Progenitor cell of endocrine pancreas (in vitro differentiated cells): ENCODE results near the gene NPEPPS. TPM values are rescaled to one million over a fixed set of nuclear protein-coding genes. Genes with fewer than 3 reads are reported as not detected.

Source experiments
- DNase-seq: peaks from one replicate; pipeline ENCODE4 v3.0.0; 2021; ENCODE audit warnings: low spot score; ENCODE audit not compliant: unreplicated experiment
- H3K27ac Mint-ChIP-seq: 2 replicates; pipeline ENCODE4 v1.8.0; 2021; ENCODE audit warnings: mild to moderate bottlenecking, moderate library complexity, mixed read lengths
- H3K27me3 Mint-ChIP-seq: 2 replicates; pipeline ENCODE4 v1.8.0; 2021; ENCODE audit warnings: mixed read lengths
- H3K36me3 Mint-ChIP-seq: 2 replicates; pipeline ENCODE4 v1.8.0; 2022; ENCODE audit warnings: mixed read lengths; ENCODE audit not compliant: insufficient read depth
- H3K4me1 Mint-ChIP-seq: 2 replicates; pipeline ENCODE4 v1.8.0; 2021; ENCODE audit warnings: low read depth, mixed read lengths
- H3K4me3 Mint-ChIP-seq: 2 replicates; pipeline ENCODE4 v1.8.0; 2021; ENCODE audit warnings: low read depth, mild to moderate bottlenecking, moderate library complexity, mixed read lengths
- H3K9me3 Mint-ChIP-seq: 2 replicates; pipeline ENCODE4 v1.8.0; 2021; ENCODE audit warnings: low read depth, mixed read lengths
- total RNA-seq: library from RNA; stranded (reverse); gene quantifications from 2 replicates; pipeline ENCODE4 v1.2.1, GENCODE V29; 2021
- TF ChIP-seq, protein P1 (sequence below): fragments of 200-600 bp; sonication (generic); IDR thresholded peaks from one replicate; pipeline ENCODE4 v1.5.0; 2021; ENCODE audit warnings: antibody characterized with exemption, mild to moderate bottlenecking; ENCODE audit not compliant: unreplicated experiment

NPEPPS gene
- total RNA-seq, 1 donor from 2014 or later, result 179 TPM

DNA sequence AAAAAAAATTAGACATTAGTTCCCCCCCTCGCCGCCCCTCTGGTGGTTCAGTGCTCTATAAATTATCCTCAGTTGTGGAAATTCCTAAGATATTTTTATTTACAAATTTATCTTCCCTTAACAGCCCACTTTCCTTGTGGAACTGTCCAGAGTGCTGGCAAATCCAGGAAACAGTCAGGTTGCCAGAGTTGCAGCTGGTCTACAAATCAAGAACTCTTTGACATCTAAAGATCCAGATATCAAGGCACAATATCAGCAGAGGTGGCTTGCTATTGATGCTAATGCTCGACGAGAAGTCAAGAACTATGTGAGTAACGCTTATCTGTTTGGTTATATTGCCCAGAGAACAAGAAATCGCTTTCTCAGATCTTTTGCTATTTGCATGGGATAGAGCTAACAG lies 121.7 kb downstream of the NPEPPS start:
- peak overlapping the region; percentile 59 for H3K27ac Mint-ChIP-seq
- no peak overlapping the region for H3K4me3 Mint-ChIP-seq
- no peaks in the 10 kb centered on the region for H3K27me3 Mint-ChIP-seq
- H3K9me3 Mint-ChIP-seq, result no peaks in the 10 kb centered on the region
- peaks cover 43% of the 10 kb centered on the region for H3K4me1 Mint-ChIP-seq
- DNase-seq, result no peak
- TF ChIP-seq, protein P1, sequence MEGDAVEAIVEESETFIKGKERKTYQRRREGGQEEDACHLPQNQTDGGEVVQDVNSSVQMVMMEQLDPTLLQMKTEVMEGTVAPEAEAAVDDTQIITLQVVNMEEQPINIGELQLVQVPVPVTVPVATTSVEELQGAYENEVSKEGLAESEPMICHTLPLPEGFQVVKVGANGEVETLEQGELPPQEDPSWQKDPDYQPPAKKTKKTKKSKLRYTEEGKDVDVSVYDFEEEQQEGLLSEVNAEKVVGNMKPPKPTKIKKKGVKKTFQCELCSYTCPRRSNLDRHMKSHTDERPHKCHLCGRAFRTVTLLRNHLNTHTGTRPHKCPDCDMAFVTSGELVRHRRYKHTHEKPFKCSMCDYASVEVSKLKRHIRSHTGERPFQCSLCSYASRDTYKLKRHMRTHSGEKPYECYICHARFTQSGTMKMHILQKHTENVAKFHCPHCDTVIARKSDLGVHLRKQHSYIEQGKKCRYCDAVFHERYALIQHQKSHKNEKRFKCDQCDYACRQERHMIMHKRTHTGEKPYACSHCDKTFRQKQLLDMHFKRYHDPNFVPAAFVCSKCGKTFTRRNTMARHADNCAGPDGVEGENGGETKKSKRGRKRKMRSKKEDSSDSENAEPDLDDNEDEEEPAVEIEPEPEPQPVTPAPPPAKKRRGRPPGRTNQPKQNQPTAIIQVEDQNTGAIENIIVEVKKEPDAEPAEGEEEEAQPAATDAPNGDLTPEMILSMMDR, result no peak
- peaks cover 31% of the 10 kb centered on the region for H3K36me3 Mint-ChIP-seq

DNA sequence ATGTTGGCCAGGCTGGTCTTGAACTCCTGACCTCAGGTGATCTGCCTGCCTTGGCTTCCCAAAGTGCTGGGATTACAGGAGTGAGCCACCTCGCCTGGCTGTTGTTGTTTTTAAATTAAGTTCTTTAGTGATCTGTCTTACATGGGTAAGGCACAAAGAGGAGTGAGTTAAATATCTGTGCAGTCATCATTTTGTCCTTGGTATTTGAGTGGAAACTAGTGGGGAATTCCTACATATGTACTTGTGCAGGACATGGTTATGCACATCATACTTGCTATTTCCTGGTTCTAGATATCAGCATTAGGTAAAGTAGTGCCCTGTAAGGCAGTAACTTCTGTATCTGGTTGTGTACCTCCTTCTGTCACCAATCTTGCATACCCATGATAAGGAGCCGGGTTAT lies 122.5 kb downstream of the NPEPPS start:
- no peaks in the 10 kb centered on the region for H3K27me3 Mint-ChIP-seq
- peak overlapping the region; percentile 47 for H3K4me3 Mint-ChIP-seq
- peaks cover 36% of the 10 kb centered on the region for H3K36me3 Mint-ChIP-seq
- no peak for DNase-seq
- peak overlapping the region; percentile 56 for H3K27ac Mint-ChIP-seq
- peaks cover 43% of the 10 kb centered on the region for H3K4me1 Mint-ChIP-seq
- TF ChIP-seq, protein P1, result no peak
- H3K9me3 Mint-ChIP-seq, result no peaks in the 10 kb centered on the region

DNA sequence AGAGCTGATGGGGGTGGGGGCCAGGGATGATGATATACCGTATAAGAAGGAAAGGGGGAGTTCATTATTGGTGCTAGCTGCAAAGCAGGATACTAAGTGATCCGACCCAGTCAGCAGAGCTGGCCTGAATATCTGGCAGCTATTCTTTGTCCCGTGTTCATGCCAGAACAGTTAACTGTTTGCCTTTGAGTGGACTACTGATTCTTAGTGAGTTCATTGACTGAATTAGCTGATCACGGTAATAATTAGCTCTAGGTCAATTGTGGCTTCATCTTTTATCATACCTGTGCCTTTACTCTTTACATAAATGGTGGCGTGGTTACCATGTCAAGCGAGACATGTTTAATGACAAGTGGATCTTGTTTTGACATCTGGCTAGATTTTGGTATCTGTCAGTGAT lies 124.1 kb downstream of the NPEPPS start:
- Mint-ChIP-seq H3K4me3 (peak overlapping the region; percentile 55), H3K4me1 (peaks cover 40% of the 10 kb centered on the region), H3K9me3 (no peaks in the 10 kb centered on the region), H3K27me3 (no peaks in the 10 kb centered on the region), H3K27ac (peak overlapping the region; percentile 51), H3K36me3 (peaks cover 41% of the 10 kb centered on the region)
- TF ChIP-seq, protein P1, result no peak
- no peak for DNase-seq

DNA sequence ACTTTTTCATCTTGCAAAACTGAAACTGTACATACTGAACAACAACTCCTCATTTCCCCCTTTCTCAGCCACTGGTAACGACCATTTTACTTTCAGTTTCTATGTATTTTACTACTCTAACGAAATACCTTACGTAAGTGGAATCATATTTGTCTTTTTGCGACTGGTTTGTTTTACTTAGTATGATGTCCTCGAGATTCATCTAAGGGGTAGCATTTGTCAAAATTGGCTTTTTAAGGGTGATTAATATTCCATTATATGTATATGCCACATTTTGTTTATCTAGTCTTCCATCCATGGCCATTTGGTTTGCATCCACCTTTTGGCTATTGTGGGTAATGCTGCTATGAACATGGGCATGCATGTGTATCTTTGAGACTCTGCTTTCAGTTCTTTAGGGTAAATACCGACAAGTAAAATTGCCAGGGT lies 129.2 kb downstream of the NPEPPS start:
- H3K27me3 Mint-ChIP-seq, result no peaks in the 10 kb centered on the region
- peaks cover 26% of the 10 kb centered on the region for H3K36me3 Mint-ChIP-seq
- H3K9me3 Mint-ChIP-seq, result no peaks in the 10 kb centered on the region
- no peak overlapping the region for H3K4me3 Mint-ChIP-seq
- no peak overlapping the region for H3K27ac Mint-ChIP-seq
- H3K4me1 Mint-ChIP-seq, result peaks cover 5% of the 10 kb centered on the region
- TF ChIP-seq, protein P1, result no peak
- DNase-seq, result no peak

DNA sequence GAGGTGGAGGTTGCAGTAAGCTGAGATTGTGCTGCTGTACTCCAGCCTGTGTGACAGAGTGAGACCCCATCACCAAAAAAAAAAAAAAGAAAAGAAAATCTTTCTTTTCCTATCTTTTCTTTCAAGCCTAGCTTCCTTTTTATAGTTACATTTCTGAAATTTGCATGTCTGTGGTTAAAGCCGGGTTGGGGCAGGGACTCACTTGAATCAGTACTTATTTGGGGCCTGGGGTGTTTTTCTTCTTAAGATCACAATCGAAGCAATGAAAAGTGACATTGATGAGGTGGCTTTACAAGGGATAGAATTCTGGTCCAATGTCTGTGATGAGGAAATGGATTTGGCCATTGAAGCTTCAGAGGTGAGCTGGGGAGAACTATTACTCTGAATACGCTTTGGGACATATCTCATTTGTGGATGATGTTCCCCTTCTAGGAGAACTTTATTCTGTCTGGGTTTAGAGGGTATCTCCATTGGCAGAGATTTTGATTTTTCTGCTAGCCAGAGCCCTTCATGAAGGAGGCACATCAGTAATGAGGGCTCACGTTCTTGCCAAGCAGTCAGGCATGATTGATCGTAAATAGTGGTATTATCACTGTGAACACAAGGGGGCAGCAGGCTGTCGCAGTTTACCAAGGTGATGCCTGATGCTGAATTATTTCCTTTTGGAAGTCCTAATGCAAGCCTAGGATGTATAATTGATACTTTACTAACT lies 133.2 kb downstream of the NPEPPS start:
- peak overlapping the region; percentile 68 for H3K27ac Mint-ChIP-seq
- no peaks in the 10 kb centered on the region for H3K9me3 Mint-ChIP-seq

More for the DNA sequence above, 133.2 kb downstream of the NPEPPS start:
- Mint-ChIP-seq H3K27me3 (no peaks in the 10 kb centered on the region), H3K4me1 (no peaks in the 10 kb centered on the region), H3K4me3 (no peak overlapping the region), H3K36me3 (peaks cover 21% of the 10 kb centered on the region)
- TF ChIP-seq, protein P1, result peak; percentile 80
- peak; percentile 29 for DNase-seq
